ENCODE measurements around the gene ZNF771.

Gene ZNF771

DNA sequence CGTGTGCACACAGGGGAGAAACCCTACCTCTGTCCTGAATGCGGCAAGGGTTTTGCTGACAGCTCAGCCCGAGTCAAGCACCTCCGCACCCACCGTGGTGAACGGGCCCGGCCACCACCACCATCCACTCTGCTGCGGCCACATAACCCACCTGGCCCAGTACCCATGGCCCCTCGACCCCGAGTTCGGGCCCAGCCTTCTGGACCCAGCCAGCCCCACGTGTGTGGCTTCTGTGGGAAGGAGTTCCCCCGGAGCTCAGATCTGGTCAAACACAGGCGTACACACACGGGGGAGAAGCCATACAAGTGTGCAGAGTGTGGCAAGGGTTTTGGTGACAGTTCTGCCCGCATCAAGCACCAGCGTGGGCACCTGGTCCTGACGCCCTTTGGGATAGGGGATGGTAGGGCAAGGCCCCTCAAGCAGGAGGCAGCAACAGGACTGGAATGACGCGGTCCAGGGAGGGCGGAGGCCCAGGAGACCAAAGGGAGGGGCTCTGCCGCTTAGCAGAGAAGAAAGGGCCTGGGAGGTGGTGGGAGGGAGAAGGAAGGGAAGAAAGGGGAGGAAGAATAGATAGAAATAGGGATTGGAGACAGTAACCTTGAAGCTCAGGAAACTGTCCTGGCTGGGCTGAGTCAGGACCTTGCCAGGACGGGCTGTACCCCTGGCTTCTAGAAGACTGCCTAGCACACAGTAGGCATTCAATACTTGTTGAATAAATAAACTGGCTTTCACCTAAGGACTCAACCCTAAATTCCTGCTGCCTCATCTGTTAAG lies 8.6 kb upstream of the ZNF771 start:
- DNase-seq (ENCODE audit: low read depth): no peak

DNA sequence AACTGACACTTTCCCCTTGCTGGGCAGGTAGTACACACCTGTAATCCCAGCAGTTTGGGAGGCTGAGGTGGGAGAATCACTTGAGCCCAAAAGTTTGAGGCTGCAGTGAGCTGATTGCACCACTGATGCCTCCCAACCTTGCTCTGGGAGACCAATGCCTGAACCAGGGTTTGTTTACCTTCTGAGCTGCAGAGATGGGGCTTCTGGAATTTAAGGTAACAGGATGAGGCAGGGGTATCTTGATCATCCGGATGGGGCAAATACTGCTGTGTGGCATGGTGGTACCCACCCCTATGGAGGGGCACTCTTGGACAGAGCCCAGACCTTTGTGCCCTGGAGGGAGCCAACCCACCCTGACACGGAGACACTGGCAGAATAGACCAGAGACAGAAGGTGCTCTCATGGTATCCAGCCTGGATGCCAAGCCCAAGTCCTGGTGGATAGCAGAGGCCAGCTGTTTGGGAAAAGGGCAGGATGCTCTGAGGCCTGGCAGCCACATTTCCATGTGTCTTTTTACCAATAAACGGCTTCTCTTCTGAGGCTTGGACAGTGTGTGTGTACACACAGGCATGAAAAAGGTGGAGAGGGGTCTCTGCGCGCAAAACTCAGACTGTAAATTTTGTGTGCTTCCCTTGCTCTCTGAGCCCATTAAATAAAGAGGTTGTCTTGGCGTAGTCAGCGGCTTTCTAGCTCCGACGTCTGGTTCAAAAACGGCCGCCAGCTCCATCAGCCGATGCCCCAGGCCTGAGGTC lies 7.8 kb upstream of the ZNF771 start:
- DNase-seq (ENCODE audit: low read depth): no peak

GRCh38 chr16:30401768-30402425 lies 5.5 kb upstream of the ZNF771 start:
- DNase-seq (ENCODE audit: low read depth): no peak

GRCh38 chr16:30406795-30407101 lies 658 bp upstream of the ZNF771 start:
- DNase-seq (ENCODE audit: low read depth): no peak

DNA sequence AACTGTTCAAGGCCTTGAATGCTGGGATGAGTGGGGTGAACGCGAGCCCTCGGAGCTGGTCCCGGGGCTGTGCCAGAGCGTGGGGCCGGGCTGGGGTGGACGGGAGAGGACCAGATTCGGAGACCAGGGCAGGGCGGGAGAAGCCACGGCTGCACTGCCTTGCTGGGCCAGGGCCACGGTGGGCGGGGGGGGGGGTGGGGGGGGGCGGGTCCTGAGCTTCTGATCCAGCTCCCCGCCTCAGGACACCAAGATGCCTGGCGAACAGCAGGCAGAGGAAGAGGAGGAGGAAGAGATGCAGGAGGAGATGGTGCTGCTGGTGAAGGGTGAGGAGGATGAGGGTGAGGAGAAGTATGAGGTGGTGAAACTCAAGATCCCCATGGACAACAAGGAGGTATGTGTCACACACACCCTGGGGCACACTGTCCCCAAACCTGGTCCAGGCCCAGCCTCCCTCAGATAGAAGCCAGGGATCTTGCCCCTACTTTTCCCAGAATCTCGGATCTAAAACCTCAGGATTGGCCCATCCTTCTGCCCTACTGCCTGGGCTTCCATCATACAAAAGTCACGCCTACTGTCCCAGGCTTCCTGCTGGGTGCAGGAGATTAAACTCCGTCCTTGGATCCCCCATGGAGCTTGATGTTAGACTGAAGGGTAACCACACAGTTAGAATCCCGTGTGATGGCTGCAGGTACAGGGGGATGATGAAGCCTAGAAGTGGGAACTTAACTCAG lies 563 bp downstream of the ZNF771 start:
- no peak for DNase-seq (ENCODE audit: low read depth)

DNA sequence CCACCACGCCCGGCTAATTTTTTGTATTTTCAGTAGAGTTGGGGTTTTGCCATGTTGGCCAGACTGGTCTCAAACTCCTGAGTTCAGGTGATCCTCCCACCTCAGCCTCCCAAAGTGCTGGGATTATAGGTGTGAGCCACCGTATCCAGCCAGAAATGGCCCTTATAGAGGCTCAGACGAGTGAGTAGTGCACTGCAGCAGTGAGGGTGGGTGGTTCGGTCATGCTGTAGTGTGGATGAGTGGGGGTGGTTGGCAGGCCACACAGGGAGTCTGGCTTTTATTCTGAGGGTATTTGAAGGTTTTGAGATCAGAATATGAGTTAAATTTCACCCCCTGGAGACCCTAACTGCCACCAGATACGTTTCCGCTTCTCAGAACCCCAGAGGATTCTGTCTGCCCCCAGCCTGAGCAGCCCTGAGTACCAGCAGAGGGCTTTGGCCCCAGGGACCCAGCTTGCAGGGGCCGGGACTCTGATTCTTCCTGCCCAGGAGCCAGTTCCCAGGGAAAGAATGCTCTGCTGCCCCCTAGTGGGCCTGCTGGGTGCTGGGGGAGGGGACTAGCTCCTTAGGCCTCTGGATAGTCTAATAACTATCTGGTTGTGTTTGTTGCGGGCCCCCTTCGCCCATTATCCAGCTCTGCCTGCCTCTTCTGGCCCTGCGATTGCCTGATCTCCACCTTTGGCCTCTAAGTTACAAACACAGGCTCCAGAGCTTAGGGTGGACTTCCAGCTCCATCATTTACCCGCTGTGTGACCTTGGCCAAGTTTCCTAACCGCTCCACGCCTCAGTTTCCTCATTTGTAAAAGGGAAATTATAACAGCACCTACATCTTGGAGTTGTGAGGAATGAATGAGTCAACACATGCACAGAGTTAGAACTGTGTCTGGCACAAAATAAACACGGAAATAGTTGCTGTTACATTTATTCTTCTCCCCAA lies 2.0 kb downstream of the ZNF771 start:
- peak; percentile 76 for DNase-seq (ENCODE audit: low read depth)

DNA sequence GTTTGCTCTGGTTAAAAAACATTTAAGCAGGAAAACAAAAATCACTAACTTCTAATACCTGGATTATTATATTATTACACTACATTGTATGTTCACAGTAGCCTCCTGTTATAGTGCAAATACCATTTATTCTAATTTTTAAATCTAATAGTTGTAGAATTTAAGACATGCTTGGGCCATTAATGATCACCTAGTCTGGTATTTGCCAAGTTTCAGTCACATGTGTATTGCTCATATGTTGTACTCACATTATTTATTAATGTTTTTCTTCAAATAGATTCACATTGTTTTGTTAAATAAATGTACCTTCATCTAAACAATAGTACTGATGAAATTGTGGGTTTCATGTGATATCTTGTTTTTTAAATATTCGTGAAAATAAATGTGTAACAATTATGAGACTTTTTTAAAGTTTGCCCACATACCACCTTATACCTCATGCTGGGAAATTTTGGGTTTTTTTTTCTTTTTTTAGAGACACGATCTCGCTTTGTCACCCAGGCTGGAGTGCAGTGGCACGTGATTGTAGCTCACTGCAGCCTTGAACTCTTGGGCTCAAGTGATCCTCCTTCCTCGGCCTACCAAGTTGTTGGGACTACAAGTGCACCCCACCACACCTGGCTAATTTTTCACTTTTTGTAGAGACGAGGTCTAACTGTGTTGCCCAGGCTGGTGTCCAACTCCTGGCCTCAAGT lies 5.9 kb downstream of the ZNF771 start:
- no peak for DNase-seq (ENCODE audit: low read depth)

DNA sequence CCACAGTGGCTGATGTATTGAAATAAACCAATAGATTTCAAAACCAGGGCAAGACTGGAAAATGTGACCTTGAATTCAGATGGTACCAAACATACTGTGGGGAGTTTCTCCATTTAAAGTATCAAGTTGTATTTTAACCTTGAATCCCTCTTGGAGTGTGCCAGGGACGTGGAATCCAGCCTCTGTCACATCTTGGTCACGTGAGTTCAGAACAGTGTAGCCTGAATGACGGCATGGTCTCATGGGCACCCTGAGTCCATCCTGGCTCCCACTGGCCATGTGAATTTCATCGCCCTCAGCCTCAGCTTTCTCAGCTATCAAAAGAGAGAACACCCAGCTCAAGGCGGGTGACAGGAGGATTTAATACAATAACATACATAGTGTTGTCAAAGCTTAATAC lies 6.8 kb downstream of the ZNF771 start:
- DNase-seq (ENCODE audit: low read depth): no peak

GRCh38 chr16:30416047-30416603 lies 8.7 kb downstream of the ZNF771 start:
- no peak for DNase-seq (ENCODE audit: low read depth)

GRCh38 chr16:30416624-30417528 lies 9.5 kb downstream of the ZNF771 start:
- DNase-seq (ENCODE audit: low read depth): no peak

DNA sequence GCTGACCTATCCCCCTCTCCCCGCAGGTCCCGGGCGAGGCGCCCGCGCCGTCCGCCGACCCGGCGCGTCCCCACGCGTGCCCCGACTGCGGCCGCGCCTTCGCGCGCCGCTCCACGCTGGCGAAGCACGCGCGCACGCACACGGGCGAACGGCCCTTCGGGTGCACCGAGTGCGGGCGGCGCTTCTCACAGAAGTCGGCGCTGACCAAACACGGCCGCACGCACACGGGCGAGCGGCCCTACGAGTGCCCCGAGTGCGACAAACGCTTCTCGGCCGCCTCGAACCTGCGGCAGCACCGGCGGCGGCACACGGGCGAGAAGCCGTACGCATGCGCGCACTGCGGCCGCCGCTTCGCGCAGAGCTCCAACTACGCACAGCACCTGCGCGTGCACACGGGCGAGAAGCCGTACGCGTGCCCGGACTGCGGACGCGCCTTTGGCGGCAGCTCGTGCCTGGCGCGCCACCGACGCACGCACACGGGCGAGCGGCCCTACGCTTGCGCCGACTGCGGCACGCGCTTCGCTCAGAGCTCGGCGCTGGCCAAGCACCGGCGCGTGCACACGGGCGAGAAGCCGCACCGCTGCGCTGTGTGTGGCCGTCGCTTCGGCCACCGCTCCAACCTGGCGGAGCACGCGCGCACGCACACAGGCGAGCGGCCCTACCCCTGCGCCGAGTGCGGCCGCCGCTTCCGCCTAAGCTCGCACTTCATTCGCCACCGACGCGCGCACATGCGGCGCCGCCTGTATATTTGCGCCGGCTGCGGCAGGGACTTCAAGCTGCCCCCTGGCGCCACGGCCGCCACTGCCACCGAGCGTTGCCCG lies 10.3 kb downstream of the ZNF771 start:
- DNase-seq (ENCODE audit: low read depth): peak; percentile 78

DNA sequence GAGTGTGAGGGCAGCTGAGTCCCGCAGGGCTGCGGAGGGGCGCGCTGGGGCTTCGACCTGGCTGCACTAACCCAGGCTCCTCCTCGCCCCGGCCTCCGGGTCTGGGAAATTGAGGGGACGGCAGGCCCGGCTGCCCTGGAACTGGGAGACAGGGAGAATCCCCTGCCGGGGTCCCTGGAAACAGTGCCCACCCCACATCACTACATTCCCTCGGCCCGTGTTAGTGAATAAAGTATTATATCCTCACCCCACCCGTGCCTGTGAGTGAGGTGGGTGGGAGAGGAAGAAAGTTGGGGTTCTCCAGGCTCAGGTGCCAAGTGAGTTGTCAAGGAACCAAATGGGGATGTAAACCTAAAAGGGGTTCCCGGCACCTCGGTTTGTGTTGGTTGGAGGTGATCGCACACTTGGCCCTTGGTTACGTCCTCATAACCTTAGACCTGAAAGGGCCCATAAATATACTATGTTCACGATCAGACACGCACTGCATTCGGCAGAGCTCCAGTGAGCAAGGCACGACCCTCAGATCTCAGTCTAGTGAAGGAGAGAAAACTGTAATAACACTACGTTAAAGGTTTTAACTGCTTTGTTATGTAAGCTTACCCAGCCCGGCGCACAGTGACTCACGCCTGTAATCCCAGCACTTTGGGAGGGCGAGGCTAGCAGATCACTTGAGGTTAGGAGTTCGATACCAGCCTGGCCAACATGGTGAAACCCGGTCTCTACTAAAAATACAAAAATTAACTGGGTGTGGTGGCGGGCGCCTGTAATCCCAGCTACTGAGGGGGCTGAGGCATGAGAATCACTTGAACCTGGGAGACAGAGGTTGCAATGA lies 11.2 kb downstream of the ZNF771 start:
- no peak for DNase-seq (ENCODE audit: low read depth)

GRCh38 chr16:30421010-30421409 lies 13.6 kb downstream of the ZNF771 start:
- no peak for DNase-seq (ENCODE audit: low read depth)

DNA sequence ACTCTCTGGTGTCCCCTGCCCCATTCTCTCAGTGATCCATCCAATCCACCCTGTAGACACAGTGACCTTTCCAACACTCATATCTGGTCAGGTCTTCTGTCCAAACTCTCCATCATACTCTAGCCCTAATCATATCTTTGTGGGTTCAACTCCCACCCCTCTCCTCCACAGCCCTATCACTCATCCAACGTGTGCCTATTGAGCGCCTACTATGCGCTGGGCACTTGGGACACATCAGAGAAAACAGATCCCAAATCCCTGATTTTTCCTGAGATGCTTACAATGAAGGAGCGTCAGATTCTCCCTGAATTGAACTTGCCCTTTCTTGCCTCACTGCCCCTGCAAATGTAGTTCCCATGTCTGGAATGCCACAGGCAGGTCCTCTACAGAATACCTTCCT lies 20.6 kb downstream of the ZNF771 start:
- no peak for DNase-seq (ENCODE audit: low read depth)

- no peak for DNase-seq (ENCODE audit: low read depth)
These were observed 21.9 kb downstream of the ZNF771 start for GRCh38 chr16:30429418-30429677.

- DNase-seq (ENCODE audit: low read depth): peak; percentile 95
These were observed 22.4 kb downstream of the ZNF771 start, which contains the start of gene DCTPP1 for GRCh38 chr16:30429678-30430427. Gene DCTPP1, minus strand, starts transcription at chr16:30430030. Its CDS starts 50 bp downstream, at chr16:30429980.

- DNase-seq (ENCODE audit: low read depth): no peak
These were observed 23.1 kb downstream of the ZNF771 start for GRCh38 chr16:30430428-30430970.
